Parathyroid adenoma (tissue), 2 donors: ENCODE measurements around the gene PRELID3B.

Experiments
- H2AFZ ChIP-seq: fragments of 300-600 bp; sonication (generic); one replicate; pipeline ENCODE4 v1.7.0; 2017; ENCODE audit warnings: antibody characterized with exemption, mild to moderate bottlenecking
- H3K27ac ChIP-seq: fragments of 300-600 bp; sonication (generic); one replicate; pipeline ENCODE4 v1.7.0; 2017
- H3K27me3 ChIP-seq: fragments of 300-600 bp; sonication (generic); one replicate; pipeline ENCODE4 v1.7.0; 2017; ENCODE audit warnings: low read length; ENCODE audit not compliant: control insufficient read depth, insufficient read depth
- H3K36me3 ChIP-seq: fragments of 300-600 bp; sonication (generic); one replicate; pipeline ENCODE4 v1.7.0; 2017; ENCODE audit warnings: low read length; ENCODE audit not compliant: control insufficient read depth, insufficient read depth
- H3K4me1 ChIP-seq: fragments of 300-600 bp; sonication (generic); one replicate; pipeline ENCODE4 v1.7.0; 2017; ENCODE audit warnings: control low read depth
- H3K4me2 ChIP-seq: fragments of 300-600 bp; sonication (generic); one replicate; pipeline ENCODE4 v1.7.0; 2017; ENCODE audit warnings: low read length
- H3K4me3 ChIP-seq: fragments of 300-600 bp; sonication (generic); one replicate; pipeline ENCODE4 v1.7.0; 2017; ENCODE audit warnings: low read depth, low read length
- H3K79me2 ChIP-seq: fragments of 300-600 bp; sonication (generic); one replicate; pipeline ENCODE4 v1.7.0; 2017; ENCODE audit warnings: control low read depth
- H3K9ac ChIP-seq: fragments of 300-600 bp; sonication (generic); one replicate; pipeline ENCODE4 v1.7.0; 2017; ENCODE audit warnings: mild to moderate bottlenecking
- H3K9me3 ChIP-seq: fragments of 300-600 bp; sonication (generic); one replicate; pipeline ENCODE4 v1.7.0; 2017; ENCODE audit warnings: low read length; ENCODE audit not compliant: control insufficient read depth
- TF ChIP-seq, protein P1 (sequence below): fragments of 300-600 bp; sonication (generic); IDR thresholded peaks from one replicate; pipeline ENCODE4 v1.7.0; 2017; ENCODE audit warnings: antibody characterized with exemption, mild to moderate bottlenecking
- donor health status: primary hyperparathyroidism.

PRELID3B gene

GRCh38 chr20:59082981-59083380 lies 40.4 kb upstream of the PRELID3B start:
- no peak overlapping the region for H2AFZ ChIP-seq
- TF ChIP-seq, protein P1, sequence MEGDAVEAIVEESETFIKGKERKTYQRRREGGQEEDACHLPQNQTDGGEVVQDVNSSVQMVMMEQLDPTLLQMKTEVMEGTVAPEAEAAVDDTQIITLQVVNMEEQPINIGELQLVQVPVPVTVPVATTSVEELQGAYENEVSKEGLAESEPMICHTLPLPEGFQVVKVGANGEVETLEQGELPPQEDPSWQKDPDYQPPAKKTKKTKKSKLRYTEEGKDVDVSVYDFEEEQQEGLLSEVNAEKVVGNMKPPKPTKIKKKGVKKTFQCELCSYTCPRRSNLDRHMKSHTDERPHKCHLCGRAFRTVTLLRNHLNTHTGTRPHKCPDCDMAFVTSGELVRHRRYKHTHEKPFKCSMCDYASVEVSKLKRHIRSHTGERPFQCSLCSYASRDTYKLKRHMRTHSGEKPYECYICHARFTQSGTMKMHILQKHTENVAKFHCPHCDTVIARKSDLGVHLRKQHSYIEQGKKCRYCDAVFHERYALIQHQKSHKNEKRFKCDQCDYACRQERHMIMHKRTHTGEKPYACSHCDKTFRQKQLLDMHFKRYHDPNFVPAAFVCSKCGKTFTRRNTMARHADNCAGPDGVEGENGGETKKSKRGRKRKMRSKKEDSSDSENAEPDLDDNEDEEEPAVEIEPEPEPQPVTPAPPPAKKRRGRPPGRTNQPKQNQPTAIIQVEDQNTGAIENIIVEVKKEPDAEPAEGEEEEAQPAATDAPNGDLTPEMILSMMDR, result no peak
- no peak overlapping the region for H3K4me3 ChIP-seq
- no peak overlapping the region for H3K27ac ChIP-seq
- H3K9ac ChIP-seq, result no peak overlapping the region
- no peaks in the 10 kb centered on the region for H3K4me1 ChIP-seq
- H3K9me3 ChIP-seq, result no peaks in the 10 kb centered on the region
- no peak overlapping the region for H3K4me2 ChIP-seq
- no peaks in the 10 kb centered on the region for H3K27me3 ChIP-seq
- H3K79me2 ChIP-seq, result no peaks in the 10 kb centered on the region
- H3K36me3 ChIP-seq, result no peaks in the 10 kb centered on the region

GRCh38 chr20:59082077-59082740 lies 39.6 kb upstream of the PRELID3B start:
- H3K27ac ChIP-seq, result no peak overlapping the region

GRCh38 chr20:59081036-59081435 lies 38.5 kb upstream of the PRELID3B start:
- no peak overlapping the region for H3K27ac ChIP-seq

More at GRCh38 chr20:59082077-59082740, 39.6 kb upstream of the PRELID3B start:
- H3K27me3 ChIP-seq, result no peaks in the 10 kb centered on the region
- no peaks in the 10 kb centered on the region for H3K36me3 ChIP-seq
- H3K4me1 ChIP-seq, result no peaks in the 10 kb centered on the region
- no peaks in the 10 kb centered on the region for H3K79me2 ChIP-seq
- H3K4me3 ChIP-seq, result no peak overlapping the region
- H3K9me3 ChIP-seq, result no peaks in the 10 kb centered on the region
- H3K4me2 ChIP-seq, result no peak overlapping the region
- H3K9ac ChIP-seq, result no peak overlapping the region
- TF ChIP-seq, protein P1, result peak; percentile 15
- H2AFZ ChIP-seq, result no peak overlapping the region

DNA sequence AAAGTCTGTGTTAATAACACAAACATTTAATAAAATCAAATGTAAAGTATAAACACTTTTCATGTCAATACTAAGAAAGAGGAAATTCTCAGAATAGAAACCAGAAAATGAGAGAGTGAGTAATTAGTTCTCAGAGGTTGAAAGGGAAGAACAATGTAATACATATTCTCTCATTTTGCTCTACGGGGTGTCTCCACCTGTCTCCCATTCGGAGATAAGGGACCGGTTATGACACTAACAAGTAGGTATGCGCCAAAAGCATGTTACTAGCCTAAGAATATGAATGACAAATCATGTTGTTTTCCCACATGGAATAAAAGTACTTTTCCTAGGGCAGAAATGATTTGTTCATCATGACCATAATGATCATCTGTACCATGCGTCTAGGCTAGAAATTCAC lies 35.6 kb upstream of the PRELID3B start:
- no peaks in the 10 kb centered on the region for H3K9me3 ChIP-seq
- H3K27me3 ChIP-seq, result no peaks in the 10 kb centered on the region
- no peaks in the 10 kb centered on the region for H3K4me1 ChIP-seq
- H3K79me2 ChIP-seq, result no peaks in the 10 kb centered on the region
- H3K4me2 ChIP-seq, result no peak overlapping the region
- no peak overlapping the region for H3K27ac ChIP-seq
- TF ChIP-seq, protein P1, result no peak
- H2AFZ ChIP-seq, result no peak overlapping the region
- no peak overlapping the region for H3K9ac ChIP-seq
- no peak overlapping the region for H3K4me3 ChIP-seq
- H3K36me3 ChIP-seq, result no peaks in the 10 kb centered on the region

More at GRCh38 chr20:59081036-59081435, 38.5 kb upstream of the PRELID3B start:
- no peak overlapping the region for H3K9ac ChIP-seq
- H3K27me3 ChIP-seq, result no peaks in the 10 kb centered on the region
- no peak overlapping the region for H2AFZ ChIP-seq
- no peak overlapping the region for H3K4me2 ChIP-seq
- no peak overlapping the region for H3K4me3 ChIP-seq
- TF ChIP-seq, protein P1, result no peak
- H3K9me3 ChIP-seq, result no peaks in the 10 kb centered on the region
- H3K4me1 ChIP-seq, result no peaks in the 10 kb centered on the region
- H3K36me3 ChIP-seq, result no peaks in the 10 kb centered on the region
- H3K79me2 ChIP-seq, result no peaks in the 10 kb centered on the region

DNA sequence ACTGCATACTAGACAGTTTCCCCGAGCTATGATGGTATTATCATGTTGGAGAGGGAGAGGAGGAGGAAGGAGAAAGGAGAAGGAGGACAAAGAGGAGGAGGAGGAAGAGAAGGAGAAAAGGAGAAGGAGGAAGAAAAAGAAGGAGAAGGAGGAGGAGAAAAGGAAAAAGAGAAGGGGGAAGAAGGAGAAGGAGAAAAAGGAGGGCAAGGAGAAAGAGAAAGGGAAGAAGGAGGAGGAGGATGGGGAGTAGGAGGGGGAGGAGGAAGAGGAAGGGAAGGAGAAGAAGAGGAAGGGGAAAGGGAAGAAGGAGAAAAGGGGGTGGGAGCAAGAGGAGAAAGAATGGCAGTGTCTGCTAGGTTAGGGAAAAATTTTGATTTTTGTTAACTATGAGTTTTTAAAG lies 35.1 kb upstream of the PRELID3B start:
- Histone ChIP-seq H2AFZ (no peak overlapping the region), H3K4me3 (no peak overlapping the region), H3K79me2 (no peaks in the 10 kb centered on the region), H3K36me3 (no peaks in the 10 kb centered on the region), H3K27me3 (no peaks in the 10 kb centered on the region), H3K9me3 (no peaks in the 10 kb centered on the region), H3K4me1 (no peaks in the 10 kb centered on the region), H3K27ac (no peak overlapping the region), H3K9ac (no peak overlapping the region), H3K4me2 (no peak overlapping the region)
- TF ChIP-seq, protein P1, result no peak
